Activated CD8-positive, alpha-beta T cell treated with anti-CD3 and anti-CD28 coated beads for 36 hours (primary cell): Measurements from ENCODE around the gene CAND2. TPM values are rescaled to one million over a fixed set of nuclear protein-coding genes. Genes with fewer than 3 reads are reported as not detected.
"Not testable (repeated sequence)": the region's sequence is repeated elsewhere in the genome, so short reads cannot be mapped to it uniquely, and the experiment has no call there.

ENCODE experiments used
- ATAC-seq: fragments of 200-7000 bp; cut with Tn5 transposase; one replicate; pipeline ENCODE4 v1.10.0; 2021; ENCODE audit warnings: mild to moderate bottlenecking, moderate library complexity
- CTCF ChIA-PET: fragments of 350-600 bp; sonication (Branson Sonifier 250); formaldehyde crosslinking; loops from one replicate; lab custom pipeline; 2021; ENCODE audit warnings: antibody characterized with exemption; lab: Charles Lee
- POLR2A ChIA-PET: fragments of 350-600 bp; sonication (Branson Sonifier 250); formaldehyde crosslinking; loops from one replicate; lab custom pipeline; 2021; ENCODE audit warnings: antibody characterized with exemption; lab: Charles Lee
- DNase-seq: peaks from one replicate; pipeline ENCODE4 v3.0.0-alpha.2; 2020
- H3K27ac Mint-ChIP-seq: one replicate; pipeline ENCODE4 v1.8.0; 2021; ENCODE audit warnings: mild to moderate bottlenecking, mixed read lengths
- H3K27me3 Mint-ChIP-seq: one replicate; pipeline ENCODE4 v1.8.0; 2021; ENCODE audit warnings: mixed read lengths
- H3K36me3 Mint-ChIP-seq: one replicate; pipeline ENCODE4 v1.8.0; 2021; ENCODE audit warnings: low read depth, mixed read lengths
- H3K4me1 Mint-ChIP-seq: one replicate; pipeline ENCODE4 v1.8.0; 2021; ENCODE audit warnings: low read depth, mixed read lengths
- H3K4me3 Mint-ChIP-seq: one replicate; pipeline ENCODE4 v1.8.0; 2021; ENCODE audit warnings: mild to moderate bottlenecking, moderate library complexity, mixed read lengths
- H3K9me3 Mint-ChIP-seq: one replicate; pipeline ENCODE4 v1.8.0; 2021; ENCODE audit warnings: mixed read lengths
- CTCF ChIP-seq: fragments of 200-600 bp; IDR thresholded peaks from one replicate; pipeline ENCODE4 v1.8.0; 2022; ENCODE audit warnings: antibody characterized with exemption, mild to moderate bottlenecking
- intact Hi-C: fragments of 100-400 bp; cut with micrococcal nuclease; formaldehyde crosslinking; loops from one replicate; pipeline ENCODE4 v1.10.0; 2022
- total RNA-seq, 2 experiments: library from RNA; stranded (reverse); gene quantifications; one replicate each; pipeline ENCODE4 v1.2.3, GENCODE V29; 2021

The CAND2 gene
- total RNA-seq, 2 experiments from 2014 or later = 1.5 to 1.9 TPM

GRCh38 chr3:12774619-12775018 is 21.9 kb upstream of the CAND2 start:
- CTCF ChIA-PET = interaction anchor here (1.0 to 1.4 kb wide), 2 partner anchors 9 to 10 kb away, joined by 4 to 5 read pairs; no protein-coding TSS in a partner anchor
- H3K4me3 Mint-ChIP-seq = no peak overlapping the region
- no peak for TF ChIP-seq CTCF
- no peaks in the 10 kb centered on the region for H3K36me3 Mint-ChIP-seq
- intact Hi-C loops = no loop called here
- peaks cover 2% of the 10 kb centered on the region for H3K27me3 Mint-ChIP-seq
- DNase-seq (no peak), ATAC-seq (peak; percentile 27)
- POLR2A ChIA-PET = no interaction called here
- H3K4me1 Mint-ChIP-seq = peaks cover 9% of the 10 kb centered on the region
- peaks cover 2% of the 10 kb centered on the region for H3K9me3 Mint-ChIP-seq
- no peak overlapping the region for H3K27ac Mint-ChIP-seq

- Mint-ChIP-seq H3K27me3 (peaks cover 2% of the 10 kb centered on the region), H3K27ac (no peak overlapping the region), H3K9me3 (peaks cover 2% of the 10 kb centered on the region), H3K36me3 (no peaks in the 10 kb centered on the region), H3K4me3 (no peak overlapping the region), H3K4me1 (peaks cover 9% of the 10 kb centered on the region)
- intact Hi-C loops = no loop called here
- DNase-seq (no peak), ATAC-seq (no peak)
- CTCF ChIA-PET = interaction anchor here (1.0 to 1.4 kb wide), 2 partner anchors 8 to 10 kb away, joined by 4 to 5 read pairs; no protein-coding TSS in a partner anchor
- POLR2A ChIA-PET = interaction anchor here (0.6 kb wide), 1 partner anchor 119 kb away, joined by 3 read pairs; no protein-coding TSS in a partner anchor
- no peak for TF ChIP-seq CTCF
These were observed 21.3 kb upstream of the CAND2 start for GRCh38 chr3:12775226-12775625.

DNA sequence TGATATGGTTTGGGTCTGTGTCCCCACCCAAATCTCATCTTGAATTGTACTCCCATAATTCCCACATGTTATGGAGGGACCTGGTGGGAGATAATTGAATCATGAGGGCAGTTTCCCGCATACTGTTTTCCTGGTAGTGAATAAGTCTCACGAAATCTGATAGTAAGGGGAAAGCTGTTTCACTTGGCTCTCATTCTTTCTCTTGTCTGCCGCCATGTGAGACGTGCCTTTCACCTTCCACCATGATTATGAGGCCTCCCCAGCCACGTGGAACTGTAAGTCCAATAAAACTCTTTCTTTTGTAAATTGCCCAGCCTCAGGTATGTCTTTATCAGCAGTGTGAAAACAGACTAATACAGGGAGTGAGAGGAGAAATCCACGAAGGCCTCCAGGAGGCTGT is 20.5 kb upstream of the CAND2 start:
- CTCF ChIA-PET, H3K27me3 Mint-ChIP-seq, H3K36me3 Mint-ChIP-seq, H3K4me1 Mint-ChIP-seq, H3K27ac Mint-ChIP-seq, H3K4me3 Mint-ChIP-seq, DNase-seq, intact Hi-C loops, H3K9me3 Mint-ChIP-seq, ATAC-seq, POLR2A ChIA-PET: not testable (repeated sequence)

GRCh38 chr3:12777171-12777570 is 19.3 kb upstream of the CAND2 start:
- no peak for ATAC-seq
- POLR2A ChIA-PET = interaction anchor here (0.6 kb wide), 1 partner anchor 130 kb away, joined by 3 read pairs; no protein-coding TSS in a partner anchor
- peaks cover 2% of the 10 kb centered on the region for H3K9me3 Mint-ChIP-seq

GRCh38 chr3:12780751-12781150 is 15.7 kb upstream of the CAND2 start:
- Mint-ChIP-seq H3K9me3 (no peaks in the 10 kb centered on the region), H3K27me3 (peaks cover 10% of the 10 kb centered on the region), H3K27ac (no peak overlapping the region), H3K4me3 (no peak overlapping the region), H3K36me3 (no peaks in the 10 kb centered on the region), H3K4me1 (no peaks in the 10 kb centered on the region)
- ATAC-seq (no peak), DNase-seq (no peak)
- ChIA-PET CTCF (interaction anchor here (0.8 to 0.9 kb wide), 2 partner anchors 29 to 100 kb away, joined by 3 read pairs; no protein-coding TSS in a partner anchor), POLR2A (interaction anchor here (1.5 kb wide), 1 partner anchor 62 kb away, joined by 3 read pairs; no protein-coding TSS in a partner anchor)
- TF ChIP-seq CTCF = no peak
- intact Hi-C loops = no loop called here

More at GRCh38 chr3:12777171-12777570, 19.3 kb upstream of the CAND2 start:
- Mint-ChIP-seq H3K27me3 (peaks cover 4% of the 10 kb centered on the region), H3K36me3 (no peaks in the 10 kb centered on the region), H3K4me1 (peaks cover 9% of the 10 kb centered on the region), H3K27ac (no peak overlapping the region), H3K4me3 (no peak overlapping the region)
- intact Hi-C loops = no loop called here
- DNase-seq = no peak
- CTCF ChIA-PET = interaction anchor here (0.8 to 1.2 kb wide), 3 partner anchors 10 to 115 kb away, joined by 3 to 4 read pairs (median 3); no protein-coding TSS in a partner anchor
- TF ChIP-seq CTCF = no peak
